HG03095 (cell line): ENCODE data around the gene MXI1.
"Not testable (repeated sequence)": the region's sequence is repeated elsewhere in the genome, so short reads cannot be mapped to it uniquely, and the experiment has no call there.

Source experiments
- ATAC-seq: cut with Tn5 transposase; IDR thresholded peaks from one replicate; pipeline ENCODE4 v1.9.1; 2021; ENCODE audit warnings: moderate library complexity; ENCODE audit not compliant: unreplicated experiment

The MXI1 gene

GRCh38 chr10:110311357-110311949 is 104.0 kb downstream of the MXI1 start:
- ATAC-seq: no peak

GRCh38 chr10:110312206-110312605 is 104.8 kb downstream of the MXI1 start:
- no peak for ATAC-seq

- no peak for ATAC-seq
Measured at GRCh38 chr10:110313674-110314073, 106.3 kb downstream of the MXI1 start.

GRCh38 chr10:110317866-110318850 is 110.8 kb downstream of the MXI1 start:
- ATAC-seq: no peak

DNA sequence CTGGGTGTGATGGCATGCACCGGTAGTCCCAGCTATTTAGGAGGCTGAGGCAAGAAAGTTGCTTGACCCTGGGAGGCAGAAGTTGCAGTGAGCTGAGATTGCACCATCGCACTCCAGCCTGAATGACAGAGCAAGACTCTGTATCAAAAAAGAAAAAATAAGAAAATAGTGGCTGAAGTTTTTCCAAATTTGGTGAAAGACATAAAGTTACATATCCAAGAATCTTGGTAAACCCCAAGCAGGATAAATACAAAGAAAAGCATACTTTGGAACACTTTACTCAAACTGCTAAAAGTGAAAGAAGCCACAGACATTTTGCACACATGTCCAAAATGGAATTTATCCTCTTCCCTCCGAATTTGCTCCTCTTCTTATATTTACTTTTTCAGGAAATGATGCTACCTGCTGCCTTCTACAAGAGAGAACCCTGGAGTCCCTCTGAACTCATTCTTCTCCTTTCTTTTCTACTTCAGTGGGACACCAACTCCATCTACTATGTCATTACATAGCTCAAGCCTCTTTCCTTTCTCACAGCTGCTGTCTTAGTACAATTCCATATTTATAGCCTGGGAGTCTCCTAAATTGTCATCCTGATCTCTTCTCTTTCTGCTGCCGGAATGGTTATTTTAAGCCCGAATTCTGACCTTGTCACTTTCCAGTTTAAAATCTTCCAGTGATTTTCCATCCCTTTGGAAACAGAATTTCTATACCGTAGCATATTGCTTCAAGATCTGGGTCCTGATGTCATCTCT is 114.6 kb downstream of the MXI1 start:
- no peak for ATAC-seq

DNA sequence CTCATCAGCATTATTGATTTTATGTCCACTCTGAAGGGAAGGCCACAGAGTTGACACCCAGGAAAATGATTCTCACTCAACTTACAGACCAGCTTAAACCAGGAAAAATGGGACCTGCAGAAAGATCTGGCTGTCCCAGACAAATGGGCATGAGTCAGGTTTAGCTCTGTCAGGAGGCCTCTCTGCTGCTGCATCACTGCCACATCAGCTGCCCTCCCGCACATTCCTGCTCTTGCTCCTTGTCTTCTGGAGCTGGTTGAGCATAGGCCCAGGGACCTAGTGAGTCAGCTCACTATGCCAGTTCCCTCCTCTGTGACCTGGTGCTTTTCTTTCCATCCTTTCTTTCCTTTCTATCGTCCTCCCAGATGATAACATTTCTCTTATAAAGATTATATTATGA is 116.1 kb downstream of the MXI1 start:
- no peak for ATAC-seq

DNA sequence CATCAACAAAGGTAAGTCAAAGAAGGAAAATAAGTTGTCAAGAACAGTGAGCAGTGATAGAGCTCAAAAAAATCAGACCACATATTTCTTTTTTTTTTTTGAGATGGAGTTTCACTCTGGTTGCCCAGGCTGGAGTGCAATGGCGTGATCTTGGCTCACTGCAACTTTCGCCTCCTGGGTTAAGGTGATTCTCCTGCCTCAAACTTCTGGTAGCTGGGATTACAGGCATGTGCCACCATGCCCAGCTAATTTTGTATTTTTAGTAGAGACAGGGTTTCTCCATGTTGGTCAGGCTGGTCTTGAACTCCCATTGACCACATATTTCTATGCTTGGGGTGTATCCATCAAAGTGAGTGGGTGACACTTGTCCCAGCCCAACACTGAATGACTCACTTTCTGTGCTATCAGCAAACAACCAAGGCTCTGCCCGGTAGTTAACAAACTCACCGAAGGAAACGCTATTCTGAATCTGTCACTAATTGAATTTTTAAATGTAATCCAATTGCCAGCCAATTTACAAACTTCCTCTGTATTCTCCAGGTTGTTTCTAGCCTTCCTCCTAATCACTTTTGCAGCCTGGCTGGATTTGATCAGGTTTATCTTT is 116.9 kb downstream of the MXI1 start:
- no peak for ATAC-seq

DNA sequence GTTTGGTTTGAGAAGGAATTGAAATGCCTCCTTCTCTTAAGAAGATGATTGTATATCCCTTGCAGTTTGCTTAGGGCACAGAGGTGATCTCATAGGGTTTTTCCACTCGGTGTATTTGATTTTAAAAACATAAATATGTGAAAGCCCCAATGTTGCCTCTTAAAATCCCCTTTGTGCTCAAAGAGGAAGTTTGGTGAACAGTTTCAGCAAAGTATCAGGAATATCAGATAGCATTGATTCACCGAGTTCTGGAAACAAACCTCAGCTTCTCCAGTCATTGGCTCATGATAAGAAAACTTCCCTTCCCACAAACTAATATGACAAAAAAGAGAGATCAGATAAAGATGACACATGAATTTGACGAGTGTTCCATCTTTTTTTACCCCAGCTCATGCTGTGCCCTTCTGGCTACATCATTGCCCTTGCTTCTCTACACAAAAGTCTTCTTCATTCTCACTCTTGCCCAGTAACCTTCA is 117.4 kb downstream of the MXI1 start:
- ATAC-seq: no peak

DNA sequence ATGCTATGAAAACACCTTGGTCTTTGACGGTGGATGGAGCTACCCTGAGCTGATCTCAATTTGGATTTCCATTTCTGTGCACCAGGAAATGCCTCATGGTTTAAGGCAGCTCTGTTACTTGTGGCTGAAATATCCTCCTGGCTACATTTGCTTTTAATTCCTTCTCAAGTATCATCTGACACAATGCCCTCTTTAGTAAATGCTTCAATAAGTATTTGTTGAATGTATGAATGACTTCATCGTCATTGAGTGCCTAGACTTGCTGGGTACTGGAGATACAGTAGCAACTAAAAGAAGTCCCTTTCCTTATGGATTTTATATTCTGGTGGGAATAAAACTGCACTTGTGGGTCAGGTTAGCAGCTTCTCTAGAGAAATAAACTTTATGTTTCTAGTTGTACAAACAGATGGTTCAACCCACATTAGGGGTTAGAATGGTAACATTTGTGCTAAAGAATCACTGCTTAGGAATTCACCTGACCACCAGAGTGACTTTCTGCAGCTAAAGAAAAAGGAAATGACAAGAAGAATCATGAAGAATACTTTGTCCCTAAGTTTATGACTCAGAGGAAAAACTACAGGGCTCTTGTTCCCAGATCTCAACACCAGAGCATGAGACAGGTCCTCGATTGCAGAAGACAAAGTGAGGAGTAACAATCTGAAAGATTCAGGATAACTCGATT is 119.1 kb downstream of the MXI1 start:
- ATAC-seq: no peak

DNA sequence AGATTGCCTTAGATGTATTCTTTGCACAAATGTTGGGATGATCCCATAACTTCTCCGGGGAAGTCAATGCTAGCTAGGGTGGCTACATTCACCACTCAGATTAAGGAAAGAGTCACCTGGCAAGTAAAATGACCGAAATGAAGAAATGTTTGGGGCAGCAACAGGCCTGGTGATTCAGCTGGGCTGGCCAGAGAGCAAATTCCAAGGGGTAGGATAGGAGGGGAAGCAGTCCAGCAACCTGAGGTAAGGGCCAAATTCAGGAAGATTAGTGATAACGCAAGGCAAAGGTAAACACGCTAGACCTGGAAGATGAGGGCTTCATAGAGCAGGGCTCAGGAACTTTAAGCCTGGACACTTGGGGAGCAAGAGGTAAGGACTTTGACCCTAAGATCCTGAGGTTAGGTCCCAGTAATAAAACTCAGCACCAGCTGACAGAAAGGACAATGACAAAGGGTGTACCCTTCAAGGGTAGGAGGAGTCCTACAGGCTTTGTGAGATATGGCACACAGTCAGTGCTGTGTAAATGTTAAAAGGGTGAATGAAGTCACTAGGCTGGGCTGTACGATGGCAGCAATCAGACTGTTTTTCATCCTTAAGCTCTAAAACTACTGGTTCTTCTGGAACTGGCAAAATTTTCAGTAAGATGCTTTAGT is 120.0 kb downstream of the MXI1 start:
- no peak for ATAC-seq

DNA sequence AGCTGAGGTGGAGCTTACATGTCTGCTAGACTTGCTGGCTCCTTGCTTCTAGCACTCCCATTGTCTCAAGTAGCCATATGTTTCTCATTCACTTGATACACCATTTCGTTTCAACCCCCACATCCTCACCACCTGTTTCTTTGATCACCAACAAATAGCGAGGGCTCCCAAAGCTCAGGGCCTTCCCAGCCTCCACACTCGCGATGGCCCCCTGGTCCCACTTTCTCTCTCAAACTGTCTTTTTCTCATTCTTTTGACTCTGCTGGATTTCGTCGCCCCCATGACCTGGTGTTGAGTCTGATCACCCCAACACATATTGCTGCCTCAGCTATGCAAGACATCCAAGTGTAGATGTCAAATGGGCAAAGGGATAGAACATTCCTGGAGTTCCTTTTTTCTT is 123.3 kb downstream of the MXI1 start:
- ATAC-seq: no peak

DNA sequence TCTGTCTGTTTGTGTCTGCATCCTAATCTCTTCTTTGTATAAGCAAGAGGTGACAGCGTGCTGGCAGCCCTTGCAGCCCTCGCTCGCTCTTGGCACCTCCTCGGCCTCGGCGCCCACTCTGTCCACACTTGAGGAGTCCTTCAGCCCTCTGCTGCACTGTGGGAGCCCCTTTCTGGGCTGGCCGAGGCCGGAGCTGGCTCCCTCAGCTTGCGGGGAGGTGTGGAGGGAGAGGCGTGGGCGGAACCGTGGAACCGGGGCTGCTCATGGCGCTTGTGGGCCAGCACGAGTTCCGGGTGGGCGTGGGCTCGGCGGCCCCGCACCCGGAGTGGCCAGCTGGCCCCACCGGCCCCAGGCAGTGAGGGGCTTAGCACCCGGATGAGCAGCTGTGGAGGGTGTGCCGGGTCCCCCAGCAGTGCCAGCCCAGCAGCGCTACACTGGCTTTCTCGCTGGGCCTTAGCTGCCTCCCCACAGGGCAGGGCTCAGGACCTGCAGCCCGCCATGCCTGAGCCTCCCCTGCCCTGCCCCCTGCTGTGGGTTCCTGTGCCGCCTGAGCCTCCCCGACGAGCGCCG is 123.9 kb downstream of the MXI1 start:
- ATAC-seq: not testable (repeated sequence)

GRCh38 chr10:110334061-110334656 is 126.8 kb downstream of the MXI1 start:
- ATAC-seq: no peak

GRCh38 chr10:110335314-110336064 is 128.1 kb downstream of the MXI1 start:
- ATAC-seq: no peak

DNA sequence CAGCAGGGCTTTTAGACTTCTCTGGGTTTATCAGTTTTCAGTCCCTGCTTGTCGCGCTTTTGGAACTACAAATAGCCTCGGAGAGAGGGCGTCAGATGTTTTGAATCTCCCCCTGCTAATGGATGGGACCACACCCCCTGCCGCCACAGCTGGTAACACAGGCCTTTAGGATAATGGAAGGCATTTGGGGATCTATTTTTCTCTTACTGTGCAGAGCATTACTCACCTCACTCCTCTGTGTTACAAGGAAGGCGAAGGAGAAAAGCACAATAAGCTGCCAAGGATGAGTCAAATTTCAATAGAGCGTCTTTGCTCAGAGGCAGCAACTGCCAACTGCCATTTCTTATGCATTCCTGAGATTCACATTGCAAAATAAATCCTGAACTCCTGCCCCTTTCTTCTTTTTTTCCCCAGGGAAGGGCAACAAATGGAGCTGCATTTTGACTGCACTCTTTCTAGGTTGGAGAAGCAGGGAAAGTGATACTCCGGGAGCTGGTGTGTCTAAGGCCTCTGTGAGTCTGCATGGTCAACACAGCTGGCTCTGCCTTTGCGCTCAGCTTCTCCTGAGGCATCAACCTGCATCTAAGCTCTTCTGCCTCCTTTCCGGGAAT is 128.8 kb downstream of the MXI1 start:
- ATAC-seq: no peak
